Peyer's patch (tissue), 4 donors: ENCODE data around the gene GUCY1B1. TPM values are rescaled to one million over a fixed set of nuclear protein-coding genes. Genes with fewer than 3 reads are reported as not detected.

Source experiments
- DNase-seq, 3 donors: peaks; one replicate each; pipeline ENCODE4 v3.0.0-alpha.2; 2017 to 2019
- H3K27ac ChIP-seq, 4 donors: fragments of 200-600 bp; sonication (generic); one replicate each; pipeline ENCODE4 v1.5.1; 2016 to 2019
- H3K27me3 ChIP-seq, 2 donors: fragments of 200-600 bp; sonication (generic); one replicate each; pipeline ENCODE4 v1.5.1; 2019
- H3K36me3 ChIP-seq, 3 donors: fragments of 200-600 bp; sonication (generic); one replicate each; pipeline ENCODE4 v1.5.1; 2016 to 2019
- H3K4me1 ChIP-seq, 4 donors: fragments of 200-600 bp; sonication (generic); one replicate each; pipeline ENCODE4 v1.5.1; 2016 to 2019
- H3K4me3 ChIP-seq, 4 donors: fragments of 200-600 bp; sonication (generic); 1 replicate in 3 of 4; 2 replicates in 1 of 4; pipeline ENCODE4 v1.5.1; 2016 to 2019; ENCODE audit warnings: mild to moderate bottlenecking in 1 of 4
- H3K9me3 ChIP-seq, 4 donors: fragments of 200-600 bp; sonication (generic); one replicate each; pipeline ENCODE4 v1.5.1; 2016 to 2019; ENCODE audit warnings: mild to moderate bottlenecking in 1 of 4
- POLR2A ChIP-seq, 2 donors: fragments of 450-650 bp; IDR thresholded peaks; one replicate each; pipeline ENCODE4 v1.5.1; 2017; ENCODE audit warnings: antibody characterized with exemption in 2 of 2, mild to moderate bottlenecking in 2 of 2, moderate library complexity in 2 of 2
- total RNA-seq, 4 donors: library from RNA; depleted of rRNA; stranded (reverse); fragments of >200 nt; gene quantifications; one replicate each; pipeline ENCODE4 v1.1.0, GENCODE V29; 2016
- TF ChIP-seq, protein P1 (sequence below), 6 experiments: fragments of 450-650 bp in 4 of 6; fragments of 200-600 bp in 2 of 6; sonication (generic) in 1 of 6; IDR thresholded peaks; one replicate each; pipeline ENCODE4 v1.5.1; 2017 to 2019; ENCODE audit warnings: antibody characterized with exemption in 6 of 6, mild to moderate bottlenecking in 3 of 6, moderate library complexity in 1 of 6

Gene GUCY1B1
- total RNA-seq, 4 donors from 2014 or later = 1.6 to 8.0 (median 5.9) TPM

DNA sequence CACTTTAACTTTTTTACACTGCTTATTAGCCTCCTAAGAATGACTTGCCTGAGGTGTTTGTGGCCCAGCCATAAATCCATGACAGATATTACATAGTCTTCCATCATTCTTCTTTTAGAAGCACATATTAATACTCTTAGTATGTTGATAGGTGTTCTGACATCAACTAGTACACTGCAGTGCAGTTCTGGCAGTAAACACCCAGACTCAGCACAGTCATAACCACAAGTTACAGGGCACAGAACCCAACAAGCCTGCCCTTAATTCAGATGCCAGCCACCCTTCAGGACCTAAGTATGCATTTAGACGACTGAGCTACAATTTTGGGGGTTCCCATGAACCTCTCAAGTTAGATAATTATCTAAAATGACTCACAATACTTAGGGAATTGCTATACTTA is 36.5 kb upstream of the GUCY1B1 start:
- Histone ChIP-seq H3K9me3 (no peaks in the 10 kb centered on the region), H3K4me1 (no peaks in the 10 kb centered on the region), H3K4me3 (no peak overlapping the region), H3K27ac (no peak overlapping the region), H3K36me3 (no peaks in the 10 kb centered on the region), H3K27me3 (no peaks in the 10 kb centered on the region)
- TF ChIP-seq, protein P1, sequence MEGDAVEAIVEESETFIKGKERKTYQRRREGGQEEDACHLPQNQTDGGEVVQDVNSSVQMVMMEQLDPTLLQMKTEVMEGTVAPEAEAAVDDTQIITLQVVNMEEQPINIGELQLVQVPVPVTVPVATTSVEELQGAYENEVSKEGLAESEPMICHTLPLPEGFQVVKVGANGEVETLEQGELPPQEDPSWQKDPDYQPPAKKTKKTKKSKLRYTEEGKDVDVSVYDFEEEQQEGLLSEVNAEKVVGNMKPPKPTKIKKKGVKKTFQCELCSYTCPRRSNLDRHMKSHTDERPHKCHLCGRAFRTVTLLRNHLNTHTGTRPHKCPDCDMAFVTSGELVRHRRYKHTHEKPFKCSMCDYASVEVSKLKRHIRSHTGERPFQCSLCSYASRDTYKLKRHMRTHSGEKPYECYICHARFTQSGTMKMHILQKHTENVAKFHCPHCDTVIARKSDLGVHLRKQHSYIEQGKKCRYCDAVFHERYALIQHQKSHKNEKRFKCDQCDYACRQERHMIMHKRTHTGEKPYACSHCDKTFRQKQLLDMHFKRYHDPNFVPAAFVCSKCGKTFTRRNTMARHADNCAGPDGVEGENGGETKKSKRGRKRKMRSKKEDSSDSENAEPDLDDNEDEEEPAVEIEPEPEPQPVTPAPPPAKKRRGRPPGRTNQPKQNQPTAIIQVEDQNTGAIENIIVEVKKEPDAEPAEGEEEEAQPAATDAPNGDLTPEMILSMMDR (IDR thresholded peaks at IDR 0.05) = no peak
- no peak for TF ChIP-seq POLR2A (IDR thresholded peaks at IDR 0.05)
- no peak for DNase-seq

DNA sequence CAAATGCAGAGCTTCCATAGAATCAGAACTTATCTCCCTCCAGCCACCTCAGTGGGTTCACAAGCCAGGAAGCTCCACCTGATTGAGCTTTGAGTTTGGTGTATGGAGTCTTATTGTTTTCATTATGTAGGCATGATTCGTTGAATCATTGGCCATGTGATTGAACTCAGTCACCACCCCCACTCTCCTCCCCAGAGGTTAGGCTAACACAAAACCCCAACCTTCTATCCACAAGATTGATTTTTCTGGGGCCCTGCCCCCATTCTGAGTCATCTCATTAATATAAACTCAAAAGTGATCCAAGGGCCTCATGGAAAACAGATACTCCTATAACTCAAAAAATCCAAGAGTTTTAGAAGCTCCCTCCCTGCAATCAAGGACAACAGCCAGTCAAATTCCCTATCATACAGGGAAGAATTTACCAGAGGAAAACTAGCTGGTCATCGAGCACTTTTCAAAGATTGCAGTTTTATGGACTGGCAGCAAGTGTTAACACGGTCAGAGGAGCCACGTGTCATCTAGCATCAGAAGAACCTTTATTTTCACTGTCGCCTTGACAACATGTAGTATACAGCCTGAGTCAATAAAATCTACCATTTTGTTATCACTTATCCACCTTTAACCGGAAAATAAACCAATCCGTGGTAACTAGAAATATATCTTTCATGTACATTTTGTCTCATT is 35.9 kb upstream of the GUCY1B1 start:
- DNase-seq = no peak
- Histone ChIP-seq H3K36me3 (no peaks in the 10 kb centered on the region), H3K4me1 (no peaks in the 10 kb centered on the region), H3K27ac (no peak overlapping the region), H3K4me3 (no peak overlapping the region), H3K27me3 (no peaks in the 10 kb centered on the region), H3K9me3 (no peaks in the 10 kb centered on the region)
- TF ChIP-seq, protein P1 (IDR thresholded peaks at IDR 0.05) = no peak
- no peak for TF ChIP-seq POLR2A (IDR thresholded peaks at IDR 0.05)

- TF ChIP-seq POLR2A (IDR thresholded peaks at IDR 0.05) = no peak
- TF ChIP-seq, protein P1 (IDR thresholded peaks at IDR 0.05) = no peak
- DNase-seq = no peak
- no peak overlapping the region for H3K4me3 ChIP-seq
- no peaks in the 10 kb centered on the region for H3K9me3 ChIP-seq
- no peaks in the 10 kb centered on the region for H3K36me3 ChIP-seq
- no peaks in the 10 kb centered on the region for H3K27me3 ChIP-seq
- no peaks in the 10 kb centered on the region for H3K4me1 ChIP-seq
- no peak overlapping the region for H3K27ac ChIP-seq
Measured at GRCh38 chr4:155724731-155725130, 34.1 kb upstream of the GUCY1B1 start.

- Histone ChIP-seq H3K27me3 (no peaks in the 10 kb centered on the region), H3K36me3 (no peaks in the 10 kb centered on the region), H3K9me3 (no peaks in the 10 kb centered on the region), H3K27ac (no peak overlapping the region), H3K4me1 (no peaks in the 10 kb centered on the region), H3K4me3 (no peak overlapping the region)
- DNase-seq = no peak
- no peak for TF ChIP-seq POLR2A (IDR thresholded peaks at IDR 0.05)
- TF ChIP-seq, protein P1 (IDR thresholded peaks at IDR 0.05) = no peak
Measured at GRCh38 chr4:155734065-155734464, 24.8 kb upstream of the GUCY1B1 start.

- TF ChIP-seq, protein P1 (IDR thresholded peaks at IDR 0.05) = no peak
- TF ChIP-seq POLR2A (IDR thresholded peaks at IDR 0.05) = no peak
- Histone ChIP-seq H3K4me1 (no peaks in the 10 kb centered on the region), H3K27ac (no peak overlapping the region), H3K9me3 (no peaks in the 10 kb centered on the region), H3K36me3 (no peaks in the 10 kb centered on the region), H3K4me3 (no peak overlapping the region), H3K27me3 (no peaks in the 10 kb centered on the region)
- DNase-seq = no peak
Measured at GRCh38 chr4:155734951-155735350, 23.9 kb upstream of the GUCY1B1 start.
